Amygdala (tissue), 56 donors: ENCODE results near the gene FGR.
"Not testable (repeated sequence)": the region's sequence is repeated elsewhere in the genome, so short reads cannot be mapped to it uniquely, and the experiment has no call there.

ENCODE experiments used
- DNase-seq, 56 donors: peaks; one replicate each; lab custom pipeline; 2025; lab: John Stamatoyannopoulos, UW

Gene FGR

DNA sequence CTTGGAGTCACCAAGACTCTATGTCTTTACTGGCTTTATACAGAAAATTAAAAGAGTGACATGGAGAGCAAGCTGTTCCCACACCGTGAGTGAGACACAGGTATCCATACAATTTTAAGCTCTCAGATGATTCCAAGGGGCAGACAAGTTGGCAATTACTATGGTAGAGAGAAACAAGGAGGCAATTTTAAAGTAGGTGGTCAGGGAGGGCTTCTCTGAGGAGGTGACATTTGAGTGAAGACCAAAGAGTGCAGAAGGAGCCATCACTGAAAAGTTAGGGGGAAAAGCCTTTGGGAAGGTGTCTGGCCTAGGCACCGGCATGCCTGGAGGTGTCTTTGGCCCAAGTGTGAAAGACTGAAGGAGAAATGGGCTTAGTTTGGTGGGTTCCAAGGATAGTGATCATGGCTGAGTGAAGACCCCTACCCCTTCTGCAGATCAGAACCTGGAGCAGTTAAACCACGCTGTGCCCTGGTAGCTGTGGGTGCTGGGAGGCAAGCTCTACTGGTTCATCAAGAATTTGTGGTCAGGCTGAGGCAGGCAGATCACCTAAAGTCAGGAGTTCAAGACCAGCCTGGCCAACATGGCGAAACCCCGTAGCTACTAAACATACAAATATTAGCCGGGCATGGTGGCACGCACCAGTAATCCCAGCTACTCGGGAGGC lies 26.6 kb upstream of the FGR start:
- DNase-seq: no peak

DNA sequence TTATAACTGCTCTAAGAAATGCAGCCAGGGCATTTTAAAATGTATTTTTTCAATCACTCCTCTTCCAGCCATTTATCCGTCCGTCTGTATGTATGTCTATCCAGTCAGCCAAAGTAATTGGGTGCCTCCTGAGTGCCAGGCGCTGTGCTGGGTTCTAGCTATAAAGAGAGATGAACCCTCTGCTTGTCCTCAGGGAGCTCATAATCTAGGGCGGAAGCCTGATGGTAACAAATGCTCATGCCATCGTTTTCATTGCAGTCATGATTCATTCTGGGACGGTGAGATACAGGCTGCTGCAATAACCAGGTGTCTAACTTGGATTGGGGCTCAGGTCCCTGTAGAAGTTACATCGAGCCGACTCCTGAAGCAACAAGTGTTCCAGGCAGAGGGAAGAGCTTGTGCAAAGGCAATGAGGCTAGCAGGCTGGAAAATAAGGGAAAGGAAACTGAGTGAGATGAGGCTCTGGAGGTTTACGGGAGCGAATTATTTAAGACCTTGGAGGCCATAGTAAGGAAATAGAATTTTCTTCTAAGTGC lies 25.4 kb upstream of the FGR start:
- no peak for DNase-seq

DNA sequence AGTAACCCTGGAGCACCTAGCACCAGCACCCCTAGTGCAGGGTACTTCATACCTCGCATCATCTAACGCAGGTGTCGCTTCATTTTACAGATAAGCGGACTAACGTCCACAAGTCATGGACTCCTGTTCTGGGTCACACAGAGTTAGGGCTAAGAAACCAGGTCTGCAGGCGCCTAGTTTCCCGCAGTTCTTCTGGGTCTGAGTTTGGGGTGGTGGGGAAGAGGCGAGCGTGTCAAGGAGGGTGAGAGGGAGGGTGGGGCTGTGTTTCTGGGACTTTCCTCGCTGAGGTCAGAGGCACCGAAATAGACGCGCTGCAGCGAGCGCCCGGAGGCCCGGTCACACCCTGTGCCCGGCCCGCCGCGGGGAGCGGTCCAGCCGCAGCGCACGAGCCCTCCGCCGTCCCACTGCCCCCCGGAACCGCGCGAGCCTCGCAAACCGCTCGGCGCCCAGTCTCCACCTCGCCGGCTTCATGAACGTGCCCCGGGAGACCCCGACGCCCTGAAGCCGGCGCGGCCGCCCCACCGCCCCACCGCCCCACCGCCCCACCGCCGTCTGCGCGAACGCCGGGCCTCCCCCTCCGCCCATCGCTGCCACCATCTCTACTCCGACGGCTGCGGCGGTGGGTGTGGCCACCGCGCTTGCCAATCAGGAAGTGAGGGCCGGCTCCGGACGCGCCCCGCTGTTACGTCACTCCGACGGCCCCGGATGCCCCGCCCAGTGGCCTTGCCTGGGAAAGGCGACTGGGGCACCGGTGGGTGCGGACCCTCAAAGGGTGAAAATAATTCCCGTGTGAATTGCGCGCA lies 24.7 kb upstream of the FGR start:
- peak in 54 of 56 donors; percentile 7 to 85 (median 55) for DNase-seq

DNA sequence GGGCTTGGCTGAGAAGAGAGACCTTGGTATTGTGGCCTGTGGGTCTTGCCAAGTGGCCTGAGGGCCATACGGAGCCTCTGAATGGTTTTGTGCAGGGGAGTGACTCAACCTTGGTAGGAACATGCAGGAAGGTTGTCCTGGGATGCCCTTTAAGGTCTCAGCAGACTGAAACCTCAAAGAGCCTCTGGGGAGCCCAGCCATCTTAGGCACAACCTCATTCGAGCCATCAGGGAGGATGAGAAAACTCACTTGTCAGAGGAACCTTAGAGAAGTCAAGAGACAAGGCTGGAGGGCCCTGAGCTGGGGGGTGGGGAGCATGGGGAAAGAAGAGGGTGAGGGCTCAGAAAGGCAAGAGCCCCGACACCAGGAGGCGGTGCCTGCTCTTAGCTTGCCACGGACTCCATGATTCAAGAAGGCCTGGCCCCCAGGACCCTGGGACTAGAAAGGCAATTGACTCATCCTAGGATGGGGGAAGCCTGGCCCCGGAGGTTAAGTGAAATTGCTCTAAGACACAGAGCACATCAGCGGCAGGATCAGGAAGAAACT lies 24.0 kb upstream of the FGR start:
- peak in 1 of 56 donors; percentile 50 for DNase-seq

DNA sequence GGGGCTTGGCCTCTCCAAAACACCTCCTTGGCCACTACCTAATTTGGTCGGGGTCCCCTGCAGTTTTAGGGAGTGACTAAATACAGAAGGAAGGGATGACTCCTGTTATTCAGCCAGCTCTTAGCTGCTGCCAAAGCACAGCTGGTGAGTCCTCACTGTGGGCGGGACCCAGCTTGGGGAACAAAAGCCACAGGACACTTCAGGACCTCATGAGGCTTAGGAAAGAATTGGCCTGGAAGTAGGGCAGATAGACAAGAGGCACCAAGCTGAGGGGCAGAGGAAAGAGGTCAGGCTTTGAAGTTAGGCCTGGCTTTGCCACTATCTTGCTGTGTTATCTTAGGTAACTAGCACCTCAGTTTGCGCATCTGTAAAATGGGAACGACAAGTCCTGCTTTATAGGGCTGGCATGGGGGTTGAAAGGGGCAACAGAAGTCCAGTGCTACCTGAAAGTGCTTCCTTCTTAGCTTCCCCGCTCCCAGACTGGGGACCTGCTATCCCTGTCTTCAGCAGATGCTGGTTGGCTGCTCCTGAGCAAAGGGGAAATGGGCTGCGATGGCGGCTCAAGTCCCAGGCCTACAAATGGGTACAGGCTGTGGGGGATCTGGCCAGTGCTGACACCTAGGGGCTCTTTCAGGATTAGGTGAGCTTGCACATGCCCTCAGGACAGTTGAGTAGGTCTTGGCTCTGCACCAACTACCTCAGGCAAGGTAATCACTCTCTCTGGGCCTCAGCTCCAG lies 21.3 kb upstream of the FGR start:
- no peak for DNase-seq

DNA sequence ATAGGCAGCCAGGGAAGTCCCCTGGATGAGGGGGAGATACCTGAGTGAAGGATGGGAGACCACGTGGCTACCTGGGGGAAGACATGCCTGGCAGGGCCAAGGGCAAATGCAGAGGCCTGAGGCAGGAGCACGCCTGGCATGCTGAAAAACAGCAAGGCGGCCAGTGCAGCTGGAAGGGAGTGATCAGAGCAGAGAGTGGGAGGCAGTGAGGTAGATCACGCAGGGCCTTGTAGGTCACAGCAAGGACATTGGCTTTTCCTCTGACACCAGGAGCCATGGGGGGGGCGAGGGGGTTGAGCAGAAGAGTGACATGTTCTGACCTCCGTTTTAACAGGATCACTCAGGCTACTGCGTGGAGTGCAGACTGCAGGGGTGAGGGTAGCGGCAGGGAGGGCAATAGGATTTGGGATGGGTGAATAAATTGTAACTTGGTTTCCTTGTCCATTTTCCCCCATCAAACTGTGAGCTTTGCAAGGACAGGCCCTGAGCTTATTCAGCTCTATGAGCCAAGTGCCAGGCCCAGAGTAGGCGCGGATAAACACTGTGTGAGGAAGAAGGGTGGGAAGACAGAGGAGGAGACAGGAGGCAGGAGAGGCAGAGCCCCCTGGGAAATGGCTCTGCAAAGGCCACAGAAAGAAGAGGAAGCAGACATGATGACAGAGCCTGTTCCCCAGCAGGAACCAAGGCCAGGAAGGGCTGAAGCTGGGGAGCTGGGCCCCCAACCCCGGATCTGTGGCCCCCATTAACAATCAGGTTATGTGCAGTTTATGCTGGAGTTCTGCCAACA lies 20.4 kb upstream of the FGR start:
- DNase-seq: no peak

DNA sequence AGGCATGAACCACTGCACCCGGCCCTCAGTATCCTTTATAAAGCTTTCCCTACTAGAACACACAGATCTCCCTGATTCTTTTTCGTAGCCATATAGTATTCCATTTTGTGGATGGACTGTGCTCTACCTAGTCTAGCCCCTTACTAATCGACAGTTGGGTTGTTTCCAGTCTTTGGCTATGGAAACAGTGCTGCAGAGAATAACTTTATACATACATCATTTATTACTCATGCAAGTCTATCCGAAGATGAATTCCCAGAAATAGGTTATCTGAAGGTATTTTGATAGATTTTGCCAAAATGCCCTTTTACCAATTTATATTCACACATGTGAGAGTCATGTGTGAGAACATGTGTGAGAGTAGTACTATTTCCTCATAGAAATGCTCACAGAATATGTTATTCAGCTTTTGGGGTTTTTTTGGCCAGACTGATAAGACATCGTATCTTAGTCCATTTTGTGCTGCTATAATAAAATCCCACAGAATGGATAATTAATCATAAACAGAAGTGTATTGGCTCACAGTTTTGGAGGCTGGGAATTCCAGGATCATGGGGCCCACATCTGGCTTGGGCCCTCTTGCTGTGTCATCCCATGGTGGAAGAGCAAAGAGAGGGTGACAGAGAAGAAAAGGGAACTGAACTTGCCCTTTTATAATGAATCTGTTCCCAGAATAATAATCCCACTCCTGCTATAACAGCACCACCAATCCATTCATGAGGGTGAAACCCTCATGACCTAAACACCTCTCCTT lies 17.3 kb upstream of the FGR start:
- DNase-seq: no peak

DNA sequence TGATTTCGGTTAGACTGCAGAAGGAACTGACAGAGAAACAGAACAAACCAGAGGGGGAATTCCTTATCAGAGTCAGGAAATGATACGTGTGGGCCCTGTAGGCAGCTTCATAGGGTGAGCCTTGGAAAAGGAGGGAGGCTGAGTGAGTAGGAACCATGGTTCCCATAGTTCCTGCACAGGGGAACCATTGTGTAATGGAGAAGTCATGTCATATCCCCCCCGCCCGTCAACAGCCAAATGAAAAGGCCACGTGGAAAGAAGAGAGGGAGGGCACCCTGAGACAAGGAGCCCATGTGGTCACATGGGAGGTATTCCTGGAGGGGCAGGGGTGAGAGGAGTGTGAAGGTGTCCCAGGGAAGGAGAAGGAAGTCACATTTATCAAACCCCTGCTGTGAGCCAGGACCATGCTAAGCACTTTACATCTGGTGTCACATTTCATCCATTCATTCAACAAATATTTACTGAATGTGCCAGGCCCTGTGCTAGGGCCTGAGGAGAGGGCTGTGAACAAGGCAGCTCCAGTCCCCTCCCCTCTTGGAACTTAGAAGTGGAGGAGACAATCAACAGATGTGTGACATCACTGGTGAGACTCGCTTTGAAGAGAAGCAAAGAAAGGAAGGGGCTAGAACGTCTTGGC lies 15.7 kb upstream of the FGR start:
- peak in 2 of 56 donors; percentile 8 to 46 for DNase-seq

DNA sequence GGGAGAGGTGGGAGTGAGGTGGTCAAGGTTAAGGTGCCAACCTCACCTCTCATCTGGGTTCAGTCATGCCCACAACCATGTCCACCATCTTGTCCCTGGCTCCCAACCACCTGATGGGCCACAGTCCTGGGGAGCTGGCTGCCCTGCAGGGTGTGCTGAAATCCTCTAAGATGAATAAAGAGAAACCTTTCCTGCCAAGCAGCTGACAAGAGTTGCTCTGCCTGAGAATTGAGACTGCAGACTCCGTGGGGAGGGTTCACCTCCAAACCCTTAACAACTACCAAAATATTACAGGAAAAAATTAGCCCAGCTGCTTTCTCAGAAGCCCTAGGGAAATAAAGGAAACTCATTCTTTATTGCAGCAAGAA lies 15.2 kb upstream of the FGR start:
- no peak for DNase-seq

DNA sequence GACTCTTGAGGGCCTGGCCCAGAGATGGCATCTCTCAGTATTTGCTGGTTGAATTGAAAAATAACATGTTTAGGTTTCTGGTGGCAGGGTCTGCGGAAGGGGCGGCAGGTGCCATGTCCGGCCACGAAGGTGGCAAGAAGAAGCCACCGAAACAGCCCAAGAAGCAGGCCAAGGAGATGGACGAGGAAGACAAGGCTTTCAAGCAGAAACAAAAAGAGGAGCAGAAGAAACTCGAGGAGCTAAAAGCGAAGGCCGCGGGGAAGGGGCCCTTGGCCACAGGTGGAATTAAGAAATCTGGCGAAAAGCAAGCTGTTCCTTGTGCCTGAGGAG lies 14.3 kb upstream of the FGR start:
- DNase-seq: no peak

DNA sequence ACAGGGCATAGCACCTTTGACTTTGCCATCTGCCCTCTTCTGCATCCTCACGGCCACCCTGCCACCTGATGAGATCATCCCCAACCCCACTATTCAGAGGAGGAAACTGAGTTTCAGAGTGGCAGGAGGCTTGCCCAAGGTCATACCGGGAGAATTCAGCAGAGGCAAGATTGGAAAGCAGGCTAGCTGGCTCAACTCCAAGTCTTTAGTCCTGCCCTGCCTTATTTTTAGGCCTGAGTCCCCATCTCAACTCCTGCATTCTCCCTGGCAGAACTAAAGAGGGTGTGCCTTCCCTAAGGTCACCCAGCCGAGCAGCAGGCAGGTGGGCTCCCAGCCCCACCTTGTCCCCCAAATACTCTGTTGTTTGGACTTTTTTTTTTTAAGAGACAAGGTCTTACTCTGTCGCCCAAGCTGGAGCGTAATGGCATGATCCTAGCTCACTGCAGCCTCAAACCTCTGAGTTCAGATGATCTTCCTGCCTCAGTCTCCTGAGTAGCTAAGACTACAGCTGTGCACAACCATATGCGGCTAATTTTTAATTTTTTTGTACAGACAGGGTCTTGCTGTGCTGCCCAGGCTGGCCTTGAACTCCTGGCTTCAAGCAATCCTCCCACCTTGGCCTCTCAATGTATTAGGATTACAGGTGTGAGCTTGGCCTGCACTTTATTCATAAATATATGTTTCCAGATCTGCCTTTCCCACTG lies 13.8 kb upstream of the FGR start:
- DNase-seq: no peak

DNA sequence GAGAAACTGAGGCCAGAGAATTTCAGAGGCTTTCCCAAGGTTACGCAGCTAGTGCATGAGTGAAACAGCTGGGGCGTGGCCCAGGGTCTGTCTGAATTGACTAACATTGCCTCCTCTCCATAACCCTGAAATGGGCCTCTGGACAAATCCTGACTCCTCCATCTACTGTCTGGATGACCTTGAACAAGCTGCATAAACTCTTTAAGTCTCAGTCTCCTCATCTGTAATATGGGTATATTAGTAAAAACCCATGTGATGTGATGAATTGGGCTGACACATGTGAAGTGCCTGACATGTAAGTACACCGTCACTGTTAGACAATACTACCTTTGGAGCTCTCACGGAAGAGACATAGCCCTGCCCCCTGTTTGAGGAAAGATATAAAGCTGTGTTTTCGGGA lies 12.3 kb upstream of the FGR start:
- no peak for DNase-seq

DNA sequence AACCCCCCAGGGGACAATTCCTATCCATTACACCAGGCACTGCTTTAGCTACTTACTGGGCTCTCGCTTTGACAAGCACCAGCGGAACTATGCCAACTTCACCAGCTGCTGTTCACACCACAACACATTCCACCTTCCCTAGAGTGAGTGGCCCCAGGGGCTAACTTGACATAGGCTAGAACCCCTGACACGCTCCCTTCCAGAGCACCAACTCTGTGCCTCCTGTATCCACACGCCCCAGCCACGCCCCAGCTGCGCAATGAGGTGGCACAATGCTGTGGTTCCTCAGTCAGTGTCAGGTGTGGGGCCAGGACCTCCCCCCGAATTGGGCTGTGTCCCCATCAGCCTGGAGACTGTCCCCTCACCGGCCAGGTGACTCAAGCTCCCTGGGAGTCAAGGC lies 11.7 kb upstream of the FGR start:
- no peak for DNase-seq

DNA sequence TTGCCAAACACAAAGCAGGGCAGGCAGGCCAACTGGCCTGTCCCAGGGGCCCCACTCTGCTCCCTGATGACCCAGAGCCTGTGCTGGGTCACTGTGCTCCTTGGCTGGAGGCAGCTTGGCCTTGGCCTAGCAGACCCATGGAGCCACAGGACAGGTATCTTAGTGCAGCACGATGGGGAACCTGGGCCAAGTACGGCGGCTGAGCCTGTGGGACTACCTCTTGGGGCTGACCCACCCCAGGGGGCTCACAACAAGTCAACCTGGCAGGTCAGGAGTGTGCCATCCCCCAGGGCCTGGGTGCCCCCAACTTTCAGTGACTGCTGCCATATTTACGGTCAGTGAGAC lies 10.1 kb upstream of the FGR start:
- DNase-seq: no peak

DNA sequence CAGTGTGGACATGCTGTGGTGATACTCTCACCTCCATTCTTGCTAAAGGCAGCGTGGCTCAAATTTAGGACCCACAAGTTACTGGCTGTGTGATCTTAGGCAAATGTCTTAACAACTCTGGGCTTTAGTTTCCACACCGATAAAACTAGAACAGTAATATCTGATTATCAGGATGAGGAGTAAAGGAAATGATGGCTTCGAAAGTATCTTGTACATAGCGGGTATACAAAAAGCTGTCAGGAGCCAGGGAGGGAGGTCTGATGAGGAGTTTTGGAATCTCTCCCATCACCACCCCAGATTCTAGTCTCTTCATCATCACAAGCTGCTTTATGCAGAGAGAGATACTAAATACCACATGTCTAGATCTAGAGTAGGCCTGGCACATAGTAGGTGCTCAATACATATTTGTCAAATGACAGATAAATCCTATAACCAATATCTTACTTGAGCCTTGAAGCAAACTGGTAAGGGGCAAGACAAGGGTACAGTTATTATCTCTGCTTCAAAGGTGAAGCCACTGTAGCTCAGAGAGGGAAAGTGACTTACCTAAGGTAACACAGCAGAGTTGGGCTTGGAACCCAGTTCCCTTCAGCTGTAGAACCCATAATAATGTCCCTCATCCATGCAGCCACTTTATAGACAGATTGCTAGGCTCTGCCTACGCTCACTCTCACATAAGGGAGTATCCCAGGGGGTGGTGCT lies 9.5 kb upstream of the FGR start:
- no peak for DNase-seq

DNA sequence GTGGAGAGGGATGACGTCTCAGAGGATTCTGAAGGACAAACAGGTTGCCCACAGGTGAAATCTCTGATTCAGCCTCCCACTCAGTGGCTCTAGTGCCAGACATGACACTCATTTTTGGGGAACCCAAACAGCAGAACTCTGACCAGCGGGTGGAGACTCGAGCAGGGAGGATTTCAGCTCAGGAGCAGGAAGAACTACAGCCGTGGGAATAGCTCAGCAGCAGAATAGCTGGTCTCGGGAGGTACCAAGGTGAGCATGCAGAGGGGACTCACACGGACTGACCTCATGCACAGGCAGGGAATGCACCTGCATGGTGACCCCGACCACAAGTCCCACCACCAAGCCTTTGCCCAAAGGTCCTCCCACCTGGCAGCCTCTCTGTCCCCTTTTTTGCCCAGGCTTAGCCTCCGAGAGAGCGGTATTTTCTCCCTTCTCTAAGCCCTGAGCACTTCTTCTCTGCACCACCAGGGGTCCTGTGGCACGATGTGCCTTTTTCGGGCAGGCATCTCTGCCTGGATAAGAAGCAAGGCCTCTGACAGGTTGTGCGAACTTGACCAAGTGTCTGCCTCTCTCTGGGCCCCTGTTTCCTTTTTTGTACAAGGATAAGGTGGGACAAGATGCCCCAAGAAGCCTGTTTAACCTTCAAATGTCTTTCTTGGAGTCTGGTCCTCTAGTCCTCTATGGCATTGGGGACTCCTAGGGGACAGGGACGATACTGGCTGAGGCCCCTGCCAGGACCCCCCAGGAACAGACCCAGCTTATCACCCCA lies 8.8 kb upstream of the FGR start:
- peak in 3 of 56 donors; percentile 9 to 18 (median 13) for DNase-seq

DNA sequence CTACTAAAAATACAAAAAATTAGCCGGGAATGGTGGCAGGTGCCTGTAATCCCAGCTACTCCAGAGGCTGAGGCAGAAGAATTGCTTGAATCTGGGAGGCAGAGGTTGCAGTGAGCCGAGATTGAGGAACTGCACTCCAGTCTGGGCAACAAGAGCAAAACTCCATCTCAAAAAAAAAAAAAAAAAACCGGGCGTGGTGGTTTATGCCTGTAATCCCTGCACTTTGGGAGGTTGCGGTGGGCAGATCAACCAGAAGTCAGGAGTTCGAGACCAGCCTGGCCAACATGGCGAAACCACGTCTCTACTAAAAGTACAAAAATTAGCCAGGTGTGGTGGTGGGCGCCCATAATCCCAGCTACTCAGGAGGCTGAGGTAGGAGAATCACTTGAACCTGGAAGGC lies 5.5 kb upstream of the FGR start:
- not testable (repeated sequence) for DNase-seq
